Stimulated activated CD8-positive, alpha-beta memory T cell treated with anti-CD3 and anti-CD28 coated beads, Interleukin-12 subunit alpha, Interleukin-12 subunit beta, amount 100 ng/mL, for 24 hours (primary cell): ENCODE data around the gene BCAS3.

Source experiments
- DNase-seq: peaks from one replicate; pipeline ENCODE4 v3.0.0-alpha.2; 2020; ENCODE audit errors: extremely low read depth

BCAS3 gene

DNA sequence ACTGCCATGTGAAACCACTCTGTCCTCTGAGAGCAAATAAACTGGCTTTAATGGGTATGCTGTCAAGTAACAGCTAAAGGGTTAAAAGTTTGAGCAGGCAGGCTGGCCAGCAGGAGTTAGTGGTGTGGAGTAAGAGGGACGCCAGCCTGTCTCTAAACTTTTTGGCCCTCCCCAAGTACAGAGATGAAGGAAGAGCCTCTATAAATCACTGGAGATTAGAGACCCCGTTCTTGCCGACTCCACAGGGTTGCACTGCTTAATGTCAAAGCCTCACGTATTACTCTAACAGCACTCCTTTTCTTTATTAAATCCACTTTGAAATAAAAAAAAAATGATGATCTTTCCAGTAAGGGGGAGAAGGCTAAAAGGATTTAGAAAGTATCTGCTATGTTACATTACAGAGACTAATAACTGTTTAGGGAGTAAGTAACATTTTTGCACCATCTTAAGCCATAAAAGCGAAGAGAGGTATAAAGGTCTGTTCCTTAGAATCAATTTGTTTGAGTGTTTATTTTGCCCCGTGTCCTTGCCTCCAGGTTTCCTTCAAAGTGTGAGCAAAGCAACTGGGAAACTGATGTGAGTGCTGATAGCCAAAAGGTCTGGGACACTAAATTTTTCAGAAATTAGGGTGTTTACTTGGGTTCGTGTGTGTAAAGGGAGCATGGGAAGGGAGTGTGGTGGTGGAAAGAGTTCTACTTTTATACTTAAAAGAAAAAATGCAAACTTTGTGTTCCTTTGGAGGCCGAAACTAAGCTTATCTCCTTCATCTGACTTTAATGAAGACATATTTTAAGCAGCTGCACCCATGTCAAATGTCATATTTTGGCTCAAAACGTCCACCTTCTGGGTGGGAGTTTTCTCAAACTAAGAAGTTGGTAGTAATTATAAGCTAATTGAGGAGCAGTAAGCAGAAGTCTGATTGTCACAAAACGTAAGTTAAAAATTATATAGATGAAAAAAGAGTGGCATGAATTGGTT is 612.0 kb downstream of the BCAS3 start:
- no peak for DNase-seq

DNA sequence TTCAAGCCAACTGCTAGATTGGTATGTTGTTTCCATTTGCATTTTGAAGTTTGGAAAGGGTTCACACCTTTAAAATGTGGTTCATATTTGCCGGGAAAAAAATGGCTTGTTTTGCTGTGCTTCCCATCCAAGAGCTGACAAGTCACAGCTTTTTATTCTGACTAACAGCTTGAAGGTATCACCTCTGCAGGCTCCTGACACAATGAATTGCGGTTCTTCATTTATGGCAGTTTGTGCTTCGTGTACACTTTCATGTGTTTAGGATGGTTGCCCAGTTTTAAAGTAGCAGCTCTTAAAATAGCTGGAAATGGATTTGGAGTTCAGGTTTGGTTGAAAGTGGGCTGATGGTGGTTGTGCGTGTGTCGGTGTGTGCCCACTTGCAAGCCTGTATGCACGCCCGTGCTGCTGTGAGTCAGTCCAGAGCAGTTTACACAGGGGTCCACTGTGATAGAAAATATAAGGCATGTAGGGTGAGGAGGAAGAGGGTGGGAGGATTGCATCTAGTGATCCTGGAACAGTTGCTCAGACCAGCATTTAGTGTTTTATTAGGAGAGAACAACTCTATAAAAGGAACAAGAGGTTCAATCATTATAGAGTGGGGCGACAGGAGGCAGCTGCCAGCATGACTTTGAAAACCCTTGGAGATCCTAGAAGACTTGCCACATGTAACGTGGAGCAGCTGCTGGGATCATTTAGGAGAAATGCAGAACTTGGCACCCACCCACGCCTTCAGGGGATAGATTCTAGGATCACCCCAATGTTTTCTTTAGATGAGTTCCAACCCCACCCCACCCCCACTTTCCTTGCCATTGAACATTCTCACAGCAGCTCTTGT is 614.0 kb downstream of the BCAS3 start:
- DNase-seq: no peak

DNA sequence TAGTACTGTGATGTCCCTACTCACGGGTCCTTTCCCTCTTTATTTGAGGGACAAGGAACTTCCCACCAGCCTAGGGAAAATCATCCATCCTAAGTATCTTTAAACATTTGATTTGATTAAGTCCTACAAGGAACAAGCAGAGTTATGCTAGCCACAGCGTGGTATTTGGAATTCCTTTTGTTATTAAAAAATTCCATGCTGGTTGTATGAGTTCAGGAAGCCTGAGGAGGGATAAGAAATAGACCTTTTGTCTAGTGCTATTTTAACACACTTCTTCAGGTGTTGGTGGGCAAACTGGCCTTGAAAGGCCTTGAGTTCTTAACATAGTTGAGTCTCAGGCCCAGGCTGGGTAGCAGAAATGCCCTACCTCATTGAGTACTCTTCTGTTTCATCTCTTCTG is 616.6 kb downstream of the BCAS3 start:
- DNase-seq: no peak

DNA sequence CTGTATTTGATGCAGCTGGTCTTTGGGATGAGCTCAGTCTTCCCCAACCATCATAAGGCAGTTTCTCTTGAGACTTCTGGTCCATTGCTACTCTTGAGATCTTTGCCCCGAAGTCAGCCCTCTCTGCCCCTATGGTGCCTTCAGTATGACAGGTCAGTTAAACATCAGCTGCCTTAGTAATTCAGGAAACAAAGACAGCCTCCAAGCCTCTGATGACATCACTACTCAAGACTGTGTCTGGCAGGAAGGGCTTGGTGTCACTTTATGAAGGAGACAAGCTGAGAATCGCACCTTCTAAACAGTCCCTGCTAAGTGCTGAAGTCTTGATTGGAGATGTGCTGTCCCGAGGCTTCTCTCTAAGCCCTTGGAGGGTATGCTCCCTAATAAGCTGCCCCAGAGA is 617.1 kb downstream of the BCAS3 start:
- DNase-seq: no peak

DNA sequence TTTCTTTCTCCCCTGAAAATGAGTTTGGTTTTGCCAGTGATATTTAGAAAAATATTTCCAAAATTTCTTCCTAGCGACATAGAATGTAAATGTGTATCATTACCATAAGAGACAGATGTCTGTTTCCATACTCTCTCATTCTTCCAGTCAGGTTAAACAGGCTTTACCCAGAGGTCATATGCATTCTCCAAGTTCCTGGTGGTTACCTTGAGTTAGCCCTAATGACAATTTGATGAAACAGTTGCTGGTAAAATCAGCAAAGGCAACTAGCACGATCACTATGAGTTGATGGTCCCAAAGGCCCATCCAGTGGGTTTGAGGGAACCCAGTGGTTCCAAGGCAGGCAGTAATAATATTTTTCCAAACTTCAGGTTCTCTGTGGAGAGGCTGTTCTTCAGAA is 618.4 kb downstream of the BCAS3 start:
- no peak for DNase-seq

DNA sequence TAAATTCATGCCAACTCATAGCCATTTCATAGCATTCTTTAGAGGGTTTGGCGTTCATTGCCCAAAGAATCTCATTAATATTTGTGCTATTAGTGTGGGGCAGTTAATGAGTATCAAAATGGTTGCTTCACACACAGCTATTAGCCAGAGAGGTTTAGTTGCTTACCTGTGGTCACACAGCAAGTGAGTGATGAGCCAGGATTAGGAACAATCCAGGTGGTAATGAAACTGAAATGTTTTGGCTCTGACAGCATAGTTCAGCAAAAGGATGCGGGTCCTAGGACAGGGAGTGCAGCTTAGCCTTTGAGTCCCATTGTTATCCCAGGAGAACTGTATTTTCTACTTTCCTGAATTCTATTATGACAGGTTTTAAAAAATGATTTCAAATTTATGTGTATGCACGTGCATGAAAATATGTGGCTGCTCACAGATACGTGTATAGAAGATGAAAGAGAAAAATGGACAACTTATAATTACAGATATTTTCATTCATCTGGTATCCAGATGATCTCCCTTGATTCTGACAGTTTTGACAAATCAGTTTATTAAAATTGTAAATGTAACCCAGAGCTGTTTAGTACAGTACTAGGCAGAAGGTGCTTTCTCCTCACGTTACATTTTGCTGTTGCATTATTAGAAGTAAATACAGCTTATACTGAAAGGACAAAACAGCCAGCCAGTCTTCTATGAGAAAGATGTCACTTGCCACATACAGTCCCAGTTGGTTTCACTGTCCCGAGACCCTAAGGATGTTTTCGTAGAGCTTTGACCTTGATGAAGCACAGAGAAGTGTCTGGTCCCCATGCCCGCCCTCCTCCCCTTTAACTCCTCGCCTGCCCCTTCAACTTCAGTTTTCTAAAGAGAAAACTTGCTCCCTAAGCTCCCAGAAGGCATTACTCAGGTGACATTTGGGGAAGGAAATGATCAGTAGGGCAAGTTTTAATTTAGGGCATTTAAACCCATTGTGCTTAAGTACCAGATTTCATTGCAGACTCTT is 622.2 kb downstream of the BCAS3 start:
- no peak for DNase-seq

DNA sequence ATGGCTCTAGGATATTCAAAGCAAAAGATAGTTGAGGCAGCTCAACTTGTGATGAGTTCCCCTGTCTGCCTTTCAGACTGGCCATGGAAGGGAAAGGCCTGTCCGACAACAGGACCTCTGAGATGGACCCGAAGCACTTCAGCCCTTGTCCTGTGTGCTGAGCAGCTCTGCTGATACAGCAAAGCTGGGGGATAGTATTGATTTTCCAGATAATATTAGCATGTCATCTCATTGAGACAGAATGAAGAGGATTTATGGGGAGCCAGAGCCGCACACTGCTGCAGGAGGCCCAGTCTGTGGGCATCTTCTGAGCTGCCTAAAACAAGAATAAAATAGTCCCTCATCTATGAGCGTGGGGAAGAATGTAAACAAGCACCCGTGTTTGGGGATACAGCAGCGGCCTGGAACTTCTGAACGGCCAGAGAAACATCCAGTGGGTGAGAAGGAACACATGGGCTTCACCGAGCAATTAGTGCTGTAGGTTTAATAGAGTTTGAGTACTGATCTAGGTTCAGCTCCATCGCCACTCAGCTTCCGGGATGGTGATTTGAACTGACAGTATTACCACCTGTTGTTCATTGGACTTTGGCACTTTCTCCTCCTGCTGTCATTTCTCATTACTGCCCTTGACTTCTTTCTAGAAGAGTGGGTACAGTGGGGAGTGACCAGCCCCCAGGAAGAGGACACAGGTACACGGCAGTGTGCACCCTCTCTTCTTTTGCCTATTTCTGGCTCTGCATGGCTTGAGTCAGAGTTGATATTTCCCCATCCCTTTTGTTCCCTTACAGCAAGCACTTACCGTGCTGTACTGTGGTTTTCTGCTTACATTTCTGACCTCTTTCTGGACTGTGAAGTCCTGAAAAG is 625.5 kb downstream of the BCAS3 start:
- DNase-seq: no peak

DNA sequence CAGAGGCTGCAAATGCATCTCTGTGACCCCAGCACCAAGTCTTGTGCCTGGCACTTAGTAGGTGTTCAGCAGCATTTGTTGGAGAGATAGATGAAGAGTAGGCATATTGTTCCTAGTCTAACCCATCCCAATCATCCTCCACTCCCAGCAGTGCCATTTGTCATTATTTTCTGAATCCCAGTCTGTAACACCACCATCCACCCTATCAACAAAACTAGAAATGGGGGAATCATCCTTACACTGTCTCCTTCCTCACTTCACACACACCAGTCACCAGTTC is 626.1 kb downstream of the BCAS3 start:
- DNase-seq: no peak

DNA sequence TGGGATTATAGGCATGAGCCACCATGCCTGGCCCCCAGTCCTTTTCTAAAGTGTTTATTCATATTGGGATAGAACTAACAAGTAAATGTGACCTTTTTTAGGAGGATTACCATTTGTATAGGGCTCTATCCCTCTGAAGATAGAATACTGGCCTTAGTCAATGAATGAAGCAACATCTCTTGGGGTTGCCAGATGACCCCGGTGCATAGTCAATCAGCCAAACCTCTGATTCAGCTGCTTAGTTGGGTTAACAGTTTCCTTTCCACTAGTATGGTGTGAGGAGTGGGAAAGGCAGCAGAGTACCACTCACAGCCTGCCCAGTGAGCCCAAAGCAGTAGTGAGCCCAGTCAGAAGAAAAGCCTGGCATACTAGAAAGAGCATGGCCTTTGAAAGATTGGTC is 627.4 kb downstream of the BCAS3 start:
- DNase-seq: no peak

DNA sequence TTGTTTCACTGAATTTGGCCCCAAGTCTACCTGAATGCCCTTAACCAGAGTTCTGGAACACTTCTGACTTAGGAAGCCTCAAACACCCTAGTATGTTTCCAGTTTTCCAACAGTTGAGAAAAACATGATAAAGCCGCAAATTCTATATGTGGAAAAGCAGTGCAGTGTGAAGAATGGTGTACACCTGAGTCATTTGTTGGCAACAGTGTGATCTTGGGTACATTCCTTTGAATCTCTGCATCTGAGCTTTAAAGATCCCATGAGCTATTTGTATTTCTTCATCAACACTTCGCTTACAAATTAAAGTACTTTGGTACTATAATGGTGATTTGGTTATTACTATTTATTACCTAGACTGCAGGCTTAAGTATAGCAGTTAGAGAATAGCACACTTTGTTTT is 628.4 kb downstream of the BCAS3 start:
- no peak for DNase-seq

DNA sequence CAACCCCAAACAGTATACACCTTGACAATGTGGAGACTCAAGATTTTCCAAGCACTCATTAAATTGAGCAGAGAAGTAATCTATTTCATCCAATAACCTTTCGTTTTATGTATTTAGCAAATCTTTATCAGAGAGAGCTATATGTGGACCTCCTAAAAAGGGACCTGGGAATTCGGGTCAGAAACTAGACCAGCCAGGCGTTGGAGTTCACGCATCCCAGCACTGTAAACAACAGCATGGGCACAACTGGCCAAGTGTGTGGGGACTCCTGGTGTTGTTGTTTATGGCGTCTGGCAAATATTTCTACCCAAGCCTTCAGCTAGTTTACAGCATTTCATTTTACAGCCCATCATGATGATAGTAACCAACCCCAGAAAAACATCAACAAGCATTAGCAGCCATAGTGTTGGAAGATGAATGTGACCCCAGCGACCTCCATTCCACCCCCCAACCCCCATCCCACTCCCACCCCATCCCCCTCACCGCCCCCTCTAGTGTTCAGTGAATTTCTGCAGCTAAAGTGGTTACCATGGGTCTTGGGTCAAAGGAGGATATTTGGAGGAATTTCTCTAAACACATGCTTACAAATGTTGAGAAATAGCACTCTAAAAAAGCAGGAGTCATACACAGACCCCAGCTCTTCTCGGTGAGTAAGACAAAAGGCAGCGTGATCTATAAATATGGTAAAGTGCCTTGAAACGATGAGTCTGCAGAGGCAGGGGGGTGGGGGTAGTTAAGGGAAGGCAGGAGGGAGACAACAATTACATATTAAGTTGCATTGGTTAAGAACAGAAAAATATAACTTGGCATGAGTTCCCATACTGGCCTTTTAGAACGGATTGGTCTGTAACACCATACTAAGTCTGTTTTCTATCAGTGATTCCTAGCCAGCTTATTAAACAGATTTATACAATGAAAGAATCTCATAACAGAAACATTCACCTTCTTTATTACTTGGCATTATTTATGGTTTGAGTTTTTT is 630.5 kb downstream of the BCAS3 start:
- no peak for DNase-seq

DNA sequence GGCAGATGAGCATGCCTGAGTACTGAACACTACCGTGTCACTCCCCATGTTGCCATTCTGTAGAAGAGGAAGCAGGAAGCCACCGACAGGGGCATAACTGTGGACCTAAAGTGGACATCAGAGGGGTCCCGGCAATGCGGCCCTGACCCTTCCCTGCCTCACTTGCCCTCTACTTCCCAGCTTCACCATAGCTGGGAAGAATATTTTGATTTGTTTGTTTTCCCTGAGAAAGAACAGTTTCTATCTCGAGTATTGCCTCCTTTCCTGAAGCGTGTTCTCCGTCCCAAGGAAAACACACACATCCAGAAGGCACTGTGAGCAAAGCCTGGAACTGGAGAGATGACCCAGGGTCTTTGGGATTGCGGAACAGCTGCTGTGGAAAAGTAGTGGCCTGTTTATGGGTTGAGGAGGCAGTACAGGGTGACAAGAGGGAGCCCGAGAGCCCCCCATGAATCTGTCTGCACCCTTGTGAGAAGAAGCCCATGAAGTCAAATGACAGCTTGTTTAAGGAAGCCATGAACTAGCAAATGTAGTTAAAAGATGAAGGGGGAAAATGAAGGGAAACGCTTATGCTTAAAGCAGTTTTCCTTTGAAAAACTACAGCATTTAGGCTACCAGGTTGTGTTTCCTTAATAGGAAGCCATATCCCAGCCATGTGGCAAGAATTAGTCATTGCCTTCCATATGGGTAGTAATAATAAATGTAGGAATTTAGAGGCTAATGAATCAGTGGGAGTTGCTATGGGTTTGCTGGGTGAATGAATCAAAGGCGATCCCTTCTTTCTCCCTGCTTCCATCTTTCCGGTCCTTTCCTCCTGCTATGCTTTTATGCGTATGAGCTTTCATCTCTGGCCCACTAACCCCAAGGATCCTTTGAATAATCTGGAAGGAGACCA is 632.0 kb downstream of the BCAS3 start:
- no peak for DNase-seq

DNA sequence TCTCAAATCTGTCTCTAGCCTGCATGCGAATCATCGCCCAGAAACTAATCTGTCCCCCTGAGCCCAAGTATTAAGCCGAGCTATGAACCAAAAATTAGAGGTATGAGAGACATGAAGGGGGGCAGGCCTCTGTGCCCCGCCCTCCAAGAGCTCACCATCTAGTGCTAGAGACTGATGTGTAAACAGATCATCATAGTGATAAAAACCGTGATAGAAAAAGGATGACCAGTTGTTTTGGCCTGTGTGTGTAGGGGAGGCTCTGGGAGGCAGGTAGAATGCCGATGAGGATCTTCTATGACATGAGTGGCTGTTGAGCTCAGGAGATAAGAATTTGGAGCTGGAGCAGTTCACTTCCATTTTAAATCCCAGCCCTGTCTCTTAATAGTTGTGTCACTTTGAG is 632.9 kb downstream of the BCAS3 start:
- DNase-seq: no peak

DNA sequence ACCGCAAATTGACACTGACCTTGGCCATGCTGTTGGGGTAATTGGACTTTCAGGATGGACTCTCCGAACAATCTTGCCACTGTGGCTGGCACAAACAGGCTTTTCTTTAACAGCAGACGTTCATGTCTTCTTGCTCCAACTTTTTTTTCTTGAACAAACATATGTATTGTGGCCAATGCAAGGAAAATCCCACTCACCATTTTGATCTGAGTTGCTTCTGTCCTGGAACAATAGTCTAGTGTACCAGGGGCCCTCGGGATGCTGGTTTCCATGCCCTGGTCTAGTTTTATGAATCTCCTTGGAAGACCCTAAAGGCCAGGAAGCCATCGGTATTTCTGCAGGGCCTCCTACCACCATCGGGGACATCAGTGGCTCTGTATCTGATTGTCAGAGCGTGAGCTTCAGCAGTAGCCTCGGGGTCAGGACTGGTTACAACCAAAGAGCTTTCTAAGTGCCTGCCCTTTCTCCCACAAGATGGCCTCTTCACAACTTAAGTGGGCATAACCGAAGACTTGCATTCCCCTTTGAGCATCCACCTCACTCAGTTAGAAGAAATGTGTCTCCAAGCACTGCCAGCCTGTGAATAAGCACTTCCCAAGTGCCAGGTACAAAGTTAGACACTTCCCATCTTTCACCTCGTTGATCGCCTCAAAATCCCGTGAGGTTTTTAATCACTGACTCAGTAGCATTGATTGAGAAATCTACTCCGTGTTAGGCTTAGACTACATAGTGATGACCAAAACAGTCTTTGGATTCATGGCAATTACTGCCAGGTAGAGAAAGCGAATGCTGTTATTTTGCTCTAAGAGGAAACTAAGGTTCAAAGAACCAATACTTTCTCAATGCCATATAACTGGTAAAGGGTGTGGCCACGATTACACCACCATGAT is 635.0 kb downstream of the BCAS3 start:
- no peak for DNase-seq

DNA sequence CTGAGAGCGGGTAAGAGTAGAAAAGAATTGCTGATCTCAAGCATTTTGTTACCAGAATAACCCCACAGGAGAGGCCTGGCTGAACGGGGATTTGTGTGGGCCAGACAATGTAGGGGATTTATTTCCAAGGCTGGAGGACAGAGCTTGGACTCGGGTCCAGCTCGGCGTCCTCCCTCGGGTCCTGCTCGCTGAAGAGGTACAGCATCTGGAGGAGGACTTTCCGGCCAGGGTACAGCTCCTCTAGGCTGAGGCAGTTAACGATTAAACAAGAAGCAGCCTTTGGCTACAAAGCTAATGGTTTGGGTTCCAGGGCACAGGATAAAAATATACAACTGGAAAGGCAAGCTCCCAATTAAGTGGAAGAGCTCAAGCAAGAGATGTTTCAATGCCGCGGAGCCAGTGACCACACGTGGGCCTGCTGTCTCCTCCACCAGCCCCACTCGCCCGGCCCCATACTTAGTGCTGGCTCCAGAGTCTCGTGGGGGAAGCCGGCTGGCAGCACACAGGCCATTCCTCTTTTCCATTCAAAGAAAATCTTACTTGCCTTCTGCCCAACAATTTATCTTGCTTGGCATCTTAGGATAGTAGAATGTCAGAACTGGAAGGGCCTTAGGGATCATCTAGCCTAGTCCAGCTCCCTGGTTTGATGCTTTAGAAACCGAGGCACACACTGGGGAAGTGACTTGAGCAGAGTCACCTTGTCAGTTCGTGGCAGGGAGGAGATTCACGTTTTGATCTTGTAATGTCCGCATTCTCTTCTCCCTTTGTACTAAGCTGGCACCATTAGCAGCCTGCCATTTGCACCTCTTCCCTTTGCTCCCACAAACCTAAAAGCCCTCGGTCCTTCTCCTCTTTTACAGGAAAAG is 636.0 kb downstream of the BCAS3 start:
- no peak for DNase-seq

DNA sequence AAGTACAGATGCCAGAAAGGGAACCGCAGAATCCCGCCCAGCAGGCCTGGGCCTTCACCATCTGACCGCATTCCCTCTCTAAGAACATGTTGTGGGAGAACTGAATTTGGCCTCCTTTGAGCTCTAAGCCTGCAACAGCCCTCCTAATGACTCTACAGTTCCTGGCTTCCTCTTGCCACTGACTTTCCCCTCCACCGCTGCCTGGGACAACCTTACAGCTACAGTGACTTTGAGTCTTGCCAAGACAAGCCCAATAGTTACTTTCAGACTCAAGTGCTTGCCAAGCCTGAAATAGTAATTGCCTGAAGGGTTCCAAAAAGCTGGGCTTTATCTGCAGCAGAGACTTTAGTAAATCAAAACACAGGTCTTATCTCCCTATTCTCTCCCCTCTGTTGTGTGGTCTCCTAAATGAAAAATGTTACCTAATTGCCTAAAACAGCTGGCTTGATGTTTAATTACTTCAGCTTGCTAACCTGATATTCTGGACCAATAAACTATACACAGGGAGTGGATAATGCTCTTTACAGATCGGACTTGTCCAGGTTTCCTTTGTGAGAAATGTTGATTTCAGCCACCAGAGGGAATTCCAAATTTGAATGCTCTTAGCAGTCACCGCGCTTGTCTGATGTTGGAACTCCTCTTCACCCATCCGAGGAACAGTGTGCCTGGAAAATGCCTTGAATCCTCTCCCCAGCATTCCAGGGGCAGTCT is 636.9 kb downstream of the BCAS3 start:
- no peak for DNase-seq
